Testis (tissue), 3 donors: ENCODE measurements around the gene RASAL2. TPM values are rescaled to one million over a fixed set of nuclear protein-coding genes. Genes with fewer than 3 reads are reported as not detected.

Experiments used
- DNase-seq: peaks from one replicate; pipeline ENCODE4 v3.0.0-alpha.2; 2019
- H3K27ac ChIP-seq, 2 donors: fragments of 200-600 bp; sonication (generic); one replicate each; pipeline ENCODE4 v1.5.1; 2019
- H3K27me3 ChIP-seq: fragments of 200-600 bp; sonication (generic); one replicate; pipeline ENCODE4 v1.5.1; 2019
- H3K36me3 ChIP-seq: fragments of 200-600 bp; sonication (generic); one replicate; pipeline ENCODE4 v1.5.1; 2017; ENCODE audit warnings: low read depth; ENCODE audit errors: missing control alignments
- H3K4me1 ChIP-seq: fragments of 200-600 bp; sonication (generic); one replicate; pipeline ENCODE4 v1.5.1; 2019
- H3K4me3 ChIP-seq, 2 donors: fragments of 200-600 bp; sonication (generic); one replicate each; pipeline ENCODE4 v1.5.1; 2017 to 2019
- H3K9me3 ChIP-seq: fragments of 200-600 bp; sonication (generic); one replicate; pipeline ENCODE4 v1.5.1; 2017
- POLR2A ChIP-seq: fragments of 450-650 bp; IDR thresholded peaks from one replicate; pipeline ENCODE4 v1.6.1; 2017; ENCODE audit warnings: antibody characterized with exemption, mild to moderate bottlenecking, moderate library complexity
- WGBS, 2 donors: methylation state at CpG; one replicate each; pipeline ENCODE4 v1.1.5; 2018; 5-methylcytosine and 5-hydroxymethylcytosine counted together
- intact Hi-C: fragments of 100-400 bp; cut with DNase I; formaldehyde crosslinking; loops from one replicate; pipeline ENCODE4 v1.15.1; 2023; ENCODE audit warnings: low total_unique reads
- polyA plus RNA-seq: library from polyadenylated mRNA; stranded (reverse); fragments of 350-450 nt; fragmentation: Illumina TruSeq; extraction: RNeasy Lipid Tissue Mini Kit (QIAGEN cat#74804); gene quantifications from one replicate; pipeline ENCODE4 v1.2.3, GENCODE V29; 2014; ENCODE audit warnings: low read depth, low replicate concordance; ENCODE audit not compliant: insufficient read depth
- total RNA-seq, 2 donors: library from RNA; depleted of rRNA; stranded (reverse); fragments of >200 nt; gene quantifications; one replicate each; pipeline ENCODE4 v1.2.3, GENCODE V29; 2016
- TF ChIP-seq, protein P1 (sequence below), 3 experiments: fragments of 450-650 bp in 2 of 3; fragments of 200-600 bp in 1 of 3; sonication (generic) in 1 of 3; IDR thresholded peaks; one replicate each; pipeline ENCODE4 v1.5.1; 2016 to 2019; ENCODE audit warnings: antibody characterized with exemption in 3 of 3, mild to moderate bottlenecking in 2 of 3, moderate library complexity in 1 of 3

The RASAL2 gene
- total and polyA plus RNA-seq, 3 donors from 2014 or later, result 25.9 to 41.7 (median 39.6) TPM

DNA sequence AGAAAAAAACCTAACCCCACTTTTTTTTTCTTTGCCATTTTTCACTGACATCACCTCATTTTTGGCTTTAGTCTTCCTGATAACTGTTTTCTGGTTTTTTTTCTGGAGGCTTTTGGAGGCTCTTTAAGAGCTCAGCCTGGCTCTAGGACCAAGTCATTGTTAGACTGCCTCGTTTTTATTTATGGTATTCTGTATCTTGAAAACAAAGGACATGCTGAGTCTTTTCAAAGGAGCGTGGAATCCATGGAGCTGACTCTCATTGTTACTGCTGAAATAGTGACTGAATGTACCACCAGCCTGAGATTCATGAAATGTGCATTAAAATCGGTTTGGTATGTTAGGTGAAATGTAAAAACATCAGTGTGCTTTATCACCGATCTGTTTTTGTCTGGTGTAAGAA lies 28.0 kb downstream of the RASAL2 start:
- TF ChIP-seq POLR2A, result no peak
- TF ChIP-seq, protein P1, sequence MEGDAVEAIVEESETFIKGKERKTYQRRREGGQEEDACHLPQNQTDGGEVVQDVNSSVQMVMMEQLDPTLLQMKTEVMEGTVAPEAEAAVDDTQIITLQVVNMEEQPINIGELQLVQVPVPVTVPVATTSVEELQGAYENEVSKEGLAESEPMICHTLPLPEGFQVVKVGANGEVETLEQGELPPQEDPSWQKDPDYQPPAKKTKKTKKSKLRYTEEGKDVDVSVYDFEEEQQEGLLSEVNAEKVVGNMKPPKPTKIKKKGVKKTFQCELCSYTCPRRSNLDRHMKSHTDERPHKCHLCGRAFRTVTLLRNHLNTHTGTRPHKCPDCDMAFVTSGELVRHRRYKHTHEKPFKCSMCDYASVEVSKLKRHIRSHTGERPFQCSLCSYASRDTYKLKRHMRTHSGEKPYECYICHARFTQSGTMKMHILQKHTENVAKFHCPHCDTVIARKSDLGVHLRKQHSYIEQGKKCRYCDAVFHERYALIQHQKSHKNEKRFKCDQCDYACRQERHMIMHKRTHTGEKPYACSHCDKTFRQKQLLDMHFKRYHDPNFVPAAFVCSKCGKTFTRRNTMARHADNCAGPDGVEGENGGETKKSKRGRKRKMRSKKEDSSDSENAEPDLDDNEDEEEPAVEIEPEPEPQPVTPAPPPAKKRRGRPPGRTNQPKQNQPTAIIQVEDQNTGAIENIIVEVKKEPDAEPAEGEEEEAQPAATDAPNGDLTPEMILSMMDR (IDR thresholded peaks at IDR 0.05), result no peak

DNA sequence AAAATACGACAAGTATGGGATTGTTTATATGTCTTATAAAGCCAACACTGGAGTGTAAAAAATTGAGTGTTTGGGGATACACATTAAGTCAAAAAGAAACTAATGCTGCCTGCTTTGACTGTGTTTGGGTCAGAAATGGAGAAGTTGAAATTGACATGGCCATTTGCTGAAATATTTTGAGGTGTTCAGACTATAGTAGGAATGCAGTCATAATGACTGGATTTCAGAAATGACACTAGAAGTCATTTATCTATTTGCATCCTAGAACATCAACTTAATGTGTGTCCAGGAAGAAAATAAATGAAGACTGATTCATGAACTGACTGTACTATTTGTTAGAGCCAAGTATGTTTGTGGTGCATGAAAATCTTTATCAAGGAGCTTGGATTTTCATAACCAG lies 28.4 kb downstream of the RASAL2 start:
- no peak for TF ChIP-seq POLR2A
- TF ChIP-seq, protein P1 (IDR thresholded peaks at IDR 0.05), result no peak
- Histone ChIP-seq H3K36me3 (no peaks in the 10 kb centered on the region), H3K27ac (no peak overlapping the region), H3K27me3 (no peaks in the 10 kb centered on the region), H3K9me3 (no peaks in the 10 kb centered on the region), H3K4me3 (no peak overlapping the region), H3K4me1 (no peaks in the 10 kb centered on the region)
- intact Hi-C loops, result no loop called here
- no peak for DNase-seq
- 62 to 70% methylated on average over 1 of the region's 1 CpG for WGBS, 2 donors

More for the DNA sequence above, 28.0 kb downstream of the RASAL2 start:
- Histone ChIP-seq H3K4me3 (no peak overlapping the region), H3K36me3 (no peaks in the 10 kb centered on the region), H3K27ac (no peak overlapping the region), H3K27me3 (no peaks in the 10 kb centered on the region), H3K4me1 (no peaks in the 10 kb centered on the region), H3K9me3 (no peaks in the 10 kb centered on the region)
- 56 to 69% methylated on average over 4 of the region's 4 CpGs for whole genome bisulfite sequencing, 2 donors
- intact Hi-C loops, result no loop called here
- no peak for DNase-seq

DNA sequence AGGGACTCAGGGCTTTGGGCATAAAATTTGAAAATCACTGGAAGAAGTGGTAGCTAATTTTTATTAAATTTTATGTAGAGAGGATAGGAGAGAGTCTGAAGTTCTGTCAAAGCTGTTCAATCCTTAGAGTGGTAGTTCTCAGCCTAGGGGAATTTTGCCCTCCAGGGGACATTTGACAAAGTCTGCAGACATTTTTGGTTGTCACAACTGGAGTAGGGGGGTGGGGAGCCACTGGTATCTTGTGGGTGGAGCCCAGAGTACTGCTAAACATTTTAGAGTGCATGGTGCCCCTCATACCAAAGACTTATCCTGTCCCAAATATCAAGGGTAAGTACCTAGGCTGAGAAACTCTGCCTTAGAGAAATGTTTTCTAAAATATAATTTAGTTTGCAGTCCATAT lies 30.2 kb downstream of the RASAL2 start:
- Histone ChIP-seq H3K4me3 (no peak overlapping the region), H3K27me3 (no peaks in the 10 kb centered on the region), H3K9me3 (no peaks in the 10 kb centered on the region), H3K36me3 (no peaks in the 10 kb centered on the region), H3K4me1 (no peaks in the 10 kb centered on the region), H3K27ac (no peak overlapping the region)
- TF ChIP-seq POLR2A, result no peak
- TF ChIP-seq, protein P1 (IDR thresholded peaks at IDR 0.05), result no peak
- DNase-seq, result no peak
- intact Hi-C loops, result no loop called here

DNA sequence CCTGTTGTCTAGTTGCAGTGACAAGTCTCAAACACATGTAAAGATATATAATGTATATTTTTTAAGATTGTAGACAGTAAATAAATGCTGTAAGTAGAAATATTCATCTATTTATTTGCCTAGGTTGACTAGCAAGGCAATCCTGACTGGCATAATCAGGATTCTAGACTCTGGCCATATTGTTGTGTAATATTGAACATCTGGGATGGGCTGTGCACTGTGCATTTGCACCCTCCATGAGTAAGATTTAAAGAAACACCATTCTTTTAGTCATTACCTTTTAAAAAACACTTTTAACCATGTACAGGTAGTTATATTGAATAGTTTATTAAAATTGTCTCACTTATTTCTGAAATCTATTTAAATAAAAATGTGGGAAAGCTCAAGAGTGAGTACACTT lies 32.4 kb downstream of the RASAL2 start:
- Histone ChIP-seq H3K27me3 (no peaks in the 10 kb centered on the region), H3K4me1 (no peaks in the 10 kb centered on the region), H3K27ac (no peak overlapping the region), H3K9me3 (no peaks in the 10 kb centered on the region), H3K4me3 (no peak overlapping the region), H3K36me3 (no peaks in the 10 kb centered on the region)
- no peak for TF ChIP-seq POLR2A
- DNase-seq, result no peak
- intact Hi-C loops, result no loop called here

DNA sequence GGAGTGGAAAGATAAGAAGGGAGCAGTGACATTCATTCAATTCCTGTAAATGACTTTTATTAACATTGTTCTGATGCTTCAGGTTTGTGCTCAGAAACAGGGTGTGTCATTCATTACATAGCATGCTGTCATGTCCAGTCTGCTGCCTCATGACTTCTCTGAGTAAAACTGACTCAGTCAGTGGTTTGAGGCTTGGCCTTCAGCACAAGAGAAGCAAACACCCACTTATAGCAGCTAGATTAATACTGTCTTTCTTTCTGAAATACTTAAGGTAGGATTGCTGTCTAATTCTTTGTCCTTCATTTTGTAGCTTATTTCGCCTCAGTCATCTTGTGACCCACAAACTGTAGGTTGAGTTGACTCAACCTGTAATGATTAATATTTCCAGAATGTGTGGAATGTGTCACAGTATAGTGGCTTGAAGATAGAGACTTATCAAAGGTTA lies 32.9 kb downstream of the RASAL2 start:
- no peak for DNase-seq
- Histone ChIP-seq H3K27ac (no peak overlapping the region), H3K36me3 (no peaks in the 10 kb centered on the region), H3K4me3 (no peak overlapping the region), H3K4me1 (no peaks in the 10 kb centered on the region), H3K27me3 (no peaks in the 10 kb centered on the region), H3K9me3 (no peaks in the 10 kb centered on the region)
- WGBS, 2 donors, result 91 to 100% methylated on average over 1 of the region's 1 CpG
- TF ChIP-seq POLR2A, result no peak
- TF ChIP-seq, protein P1 (IDR thresholded peaks at IDR 0.05), result no peak
- intact Hi-C loops, result no loop called here
